HG03103 (cell line): ENCODE measurements around the gene PLEKHJ1.
"Not testable (repeated sequence)": the region's sequence is repeated elsewhere in the genome, so short reads cannot be mapped to it uniquely, and the experiment has no call there.

Source experiments
- ATAC-seq: cut with Tn5 transposase; IDR thresholded peaks from one replicate; pipeline ENCODE4 v1.9.1; 2021; ENCODE audit warnings: low read depth; ENCODE audit not compliant: unreplicated experiment

The PLEKHJ1 gene, protein sequence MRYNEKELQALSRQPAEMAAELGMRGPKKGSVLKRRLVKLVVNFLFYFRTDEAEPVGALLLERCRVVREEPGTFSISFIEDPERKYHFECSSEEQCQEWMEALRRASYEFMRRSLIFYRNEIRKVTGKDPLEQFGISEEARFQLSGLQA

GRCh38 chr19:2236314-2237050 is at the start of gene PLEKHJ1, which contains the start of gene SF3A2:
Gene PLEKHJ1, minus strand, starts transcription at chr19:2236329. Its CDS starts 81 bp downstream, at chr19:2236248.
Gene SF3A2, plus strand, starts transcription at chr19:2236824. Its CDS starts 6,595 bp downstream, at chr19:2243419.
- peak; percentile 64 for ATAC-seq

GRCh38 chr19:2283835-2284507 is 47.8 kb upstream of the PLEKHJ1 start:
- no peak for ATAC-seq

GRCh38 chr19:2282862-2283237 is 46.7 kb upstream of the PLEKHJ1 start:
- ATAC-seq: no peak

- ATAC-seq: no peak
Observed at GRCh38 chr19:2282062-2282861, 46.1 kb upstream of the PLEKHJ1 start, which contains the start of gene PEAK3. Gene PEAK3, minus strand, starts transcription at chr19:2282175. Its CDS starts 1,244 bp downstream, at chr19:2280931.

DNA sequence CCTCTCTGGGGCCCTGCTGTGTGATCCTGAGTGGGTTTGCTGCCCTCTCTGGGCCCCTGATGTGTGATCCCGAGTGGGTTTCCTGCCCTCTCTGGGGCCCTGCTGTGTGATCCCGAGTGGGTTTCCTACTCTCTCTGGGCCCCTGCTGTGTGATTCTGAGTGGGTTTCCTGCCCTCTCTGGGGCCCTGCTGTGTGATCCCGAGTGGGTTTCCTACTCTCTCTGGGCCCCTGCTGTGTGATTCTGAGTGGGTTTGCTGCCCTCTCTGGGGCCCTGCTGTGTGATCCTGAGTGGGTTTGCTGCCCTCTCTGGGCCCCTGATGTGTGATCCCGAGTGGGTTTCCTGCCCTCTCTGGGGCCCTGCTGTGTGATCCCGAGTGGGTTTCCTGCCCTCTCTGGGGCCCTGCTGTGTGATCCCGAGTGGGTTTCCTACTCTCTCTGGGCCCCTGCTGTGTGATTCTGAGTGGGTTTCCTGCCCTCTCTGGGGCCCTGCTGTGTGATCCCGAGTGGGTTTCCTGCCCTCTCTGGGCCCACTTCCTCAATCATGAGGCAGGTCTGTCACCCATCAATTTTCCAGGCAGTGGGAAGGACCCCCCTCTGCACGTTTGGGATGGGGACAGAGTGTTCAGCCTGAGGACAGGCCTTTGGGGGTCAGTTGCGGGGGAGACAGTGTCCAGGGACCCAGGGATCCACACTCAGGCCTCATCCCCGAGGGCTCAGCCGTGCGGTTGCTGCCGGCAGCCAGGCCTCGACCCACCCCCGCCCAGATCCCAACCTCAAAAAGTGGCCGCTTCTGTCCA is 45.3 kb upstream of the PLEKHJ1 start:
- ATAC-seq: not testable (repeated sequence)

DNA sequence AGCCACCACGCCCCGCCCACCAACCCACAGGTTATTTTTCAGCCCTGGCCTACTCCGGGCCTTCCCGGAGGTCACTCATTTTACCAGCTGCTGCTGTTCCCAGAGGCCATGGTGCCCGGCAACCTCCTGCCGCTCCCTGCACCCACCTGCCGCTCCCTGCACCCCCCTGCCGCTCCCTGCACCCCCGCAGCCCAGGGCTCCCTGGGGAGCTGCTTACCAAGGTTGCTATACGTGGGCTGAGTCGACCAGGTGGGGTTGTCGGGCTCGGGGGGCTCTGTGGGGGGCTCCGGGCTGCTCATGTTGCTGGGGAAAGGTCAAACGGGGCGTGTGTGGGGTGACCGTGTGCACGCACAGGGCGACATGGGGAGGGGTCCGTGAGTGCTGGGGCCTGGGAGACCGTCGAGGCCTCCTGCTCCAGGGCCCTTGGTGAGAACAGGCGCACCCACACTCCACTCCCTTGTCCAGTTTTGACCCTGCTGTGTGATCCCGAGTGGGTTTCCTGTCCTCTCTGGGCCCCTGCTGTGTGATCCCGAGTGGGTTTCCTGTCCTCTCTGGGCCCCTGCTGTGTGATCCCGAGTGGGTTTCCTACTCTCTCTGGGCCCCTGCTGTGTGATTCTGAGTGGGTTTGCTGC is 44.6 kb upstream of the PLEKHJ1 start:
- ATAC-seq: no peak

- ATAC-seq: no peak
Observed at GRCh38 chr19:2278459-2279158, 42.5 kb upstream of the PLEKHJ1 start.

GRCh38 chr19:2277138-2277537 is 41.0 kb upstream of the PLEKHJ1 start:
- ATAC-seq: no peak

DNA sequence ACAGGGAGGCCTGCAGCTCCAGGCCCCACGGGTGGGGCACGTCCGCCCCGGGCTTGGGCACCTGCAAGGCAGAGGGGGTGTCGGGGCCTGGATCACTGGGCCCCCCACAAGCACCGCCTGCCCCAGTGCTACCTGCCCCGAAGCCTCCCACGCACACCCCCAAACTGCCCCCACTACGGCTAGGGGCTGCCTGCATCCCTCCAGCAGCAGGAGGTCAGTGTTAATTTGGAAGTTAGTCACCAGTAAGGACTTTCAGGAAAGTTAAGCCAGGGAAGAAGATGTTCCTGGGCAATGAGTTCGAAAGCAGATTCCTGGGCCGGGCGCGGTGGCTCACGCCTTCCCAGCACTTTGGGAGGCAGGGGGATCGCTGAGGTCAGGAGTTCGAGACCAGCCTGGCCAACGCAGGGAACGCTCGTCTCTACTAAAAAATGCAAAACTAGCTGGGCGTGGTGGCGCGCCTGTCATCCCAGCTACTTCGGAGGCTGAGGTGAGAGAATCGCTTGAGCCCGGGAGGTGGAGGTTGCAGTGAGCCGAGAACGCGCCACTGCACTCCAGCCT is 40.4 kb upstream of the PLEKHJ1 start:
- no peak for ATAC-seq

- no peak for ATAC-seq
Observed at GRCh38 chr19:2275588-2276428, 39.7 kb upstream of the PLEKHJ1 start.

DNA sequence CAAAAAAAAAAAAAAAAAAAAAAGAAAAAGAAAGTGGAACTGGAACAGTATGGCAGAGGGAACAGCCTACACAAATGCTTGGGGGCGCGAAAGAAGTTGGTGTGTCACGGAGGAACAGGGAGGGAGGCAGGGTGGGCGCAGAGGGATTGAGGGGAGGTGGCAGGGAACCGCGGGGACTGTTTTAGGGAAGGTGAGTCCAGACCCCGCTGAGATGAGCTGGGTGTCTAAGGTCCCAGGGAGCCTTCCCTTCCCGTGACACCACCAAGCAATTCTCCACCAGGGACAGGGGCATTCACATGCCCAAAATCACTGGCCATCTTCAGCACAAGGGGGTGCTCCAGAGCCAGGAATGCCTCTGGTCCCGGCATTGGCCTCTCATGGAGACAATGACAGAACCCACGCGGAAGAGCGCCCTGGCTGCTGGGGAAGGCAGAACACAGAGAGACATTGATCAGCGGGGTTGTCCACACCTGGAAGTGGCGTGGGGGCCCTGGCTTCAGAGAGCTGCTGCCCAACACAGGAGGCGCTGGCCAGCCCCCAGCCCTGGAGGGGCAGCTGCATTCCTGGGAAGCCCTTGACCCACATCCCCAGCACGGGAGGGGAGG is 38.9 kb upstream of the PLEKHJ1 start:
- ATAC-seq: no peak

GRCh38 chr19:2274185-2274711 is 38.1 kb upstream of the PLEKHJ1 start:
- no peak for ATAC-seq

- no peak for ATAC-seq
Observed at GRCh38 chr19:2273356-2274184, 37.4 kb upstream of the PLEKHJ1 start.

- ATAC-seq: no peak
Observed at GRCh38 chr19:2271234-2272103, 35.3 kb upstream of the PLEKHJ1 start.
